Natural killer cell (primary cell): ENCODE measurements around the gene ANGPTL5. TPM values are rescaled to one million over a fixed set of nuclear protein-coding genes. Genes with fewer than 3 reads are reported as not detected.
A peak's percentile ranks its signal among the peaks of the same experiment; 100 is the strongest.
"Not testable (repeated sequence)": the region's sequence is repeated elsewhere in the genome, so short reads cannot be mapped to it uniquely, and the experiment has no call there.

ENCODE experiments used
- ATAC-seq, 3 donors: fragments of 150-1000 bp in 2 of 3; fragments of 200-7000 bp in 1 of 3; cut with Tn5 transposase; 1 replicate in 1 of 3; 2 replicates in 2 of 3; pipeline ENCODE4 v1.10.0; 2021; ENCODE audit warnings: mild to moderate bottlenecking in 2 of 3, moderate library complexity in 2 of 3
- DNase-seq, 2 donors: peaks; one replicate each; pipeline versions ENCODE4 v3.0.0 to v3.0.0-alpha.2; 2013 to 2021; ENCODE audit warnings: mixed read lengths in 1 of 2
- H3K27ac ChIP-seq: one replicate; pipeline ENCODE4 v1.5.1; 2013; ENCODE audit warnings: mild to moderate bottlenecking, low read length
- H3K27me3 ChIP-seq: one replicate; pipeline ENCODE4 v1.6.1; 2013; ENCODE audit warnings: low read length; ENCODE audit not compliant: control insufficient read depth, insufficient read depth
- H3K36me3 ChIP-seq: one replicate; pipeline ENCODE4 v1.6.1; 2013; ENCODE audit warnings: low read length; ENCODE audit not compliant: control insufficient read depth, insufficient read depth
- H3K4me1 ChIP-seq: one replicate; pipeline ENCODE4 v1.6.1; 2013; ENCODE audit warnings: low read length; ENCODE audit not compliant: control insufficient read depth, insufficient read depth
- H3K4me3 ChIP-seq: one replicate; pipeline ENCODE4 v1.5.1; 2013; ENCODE audit warnings: low read length
- H3K9me3 ChIP-seq: one replicate; pipeline ENCODE4 v1.6.1; 2013; ENCODE audit warnings: low read length; ENCODE audit not compliant: control insufficient read depth, insufficient read depth
- H3K27ac Mint-ChIP-seq, 2 donors: one replicate each; pipeline ENCODE4 v1.8.0; 2022; ENCODE audit warnings: mild to moderate bottlenecking in 2 of 2, mixed read lengths in 2 of 2, moderate library complexity in 1 of 2
- H3K27me3 Mint-ChIP-seq, 2 donors: one replicate each; pipeline ENCODE4 v1.8.0; 2022; ENCODE audit warnings: low read depth in 2 of 2, mixed read lengths in 2 of 2
- H3K36me3 Mint-ChIP-seq: one replicate; pipeline ENCODE4 v1.8.0; 2022; ENCODE audit warnings: mixed read lengths
- H3K4me1 Mint-ChIP-seq, 2 donors: one replicate each; pipeline ENCODE4 v1.8.0; 2022; ENCODE audit warnings: mixed read lengths in 2 of 2
- H3K4me3 Mint-ChIP-seq: one replicate; pipeline ENCODE4 v1.8.0; 2022; ENCODE audit warnings: mild to moderate bottlenecking, moderate library complexity, mixed read lengths
- H3K9me3 Mint-ChIP-seq, 2 donors: one replicate each; pipeline ENCODE4 v1.8.0; 2022; ENCODE audit warnings: mixed read lengths in 2 of 2
- CTCF ChIP-seq: fragments of 200-600 bp; IDR thresholded peaks from one replicate; pipeline ENCODE4 v1.8.0; 2022; ENCODE audit warnings: antibody characterized with exemption
- WGBS: methylation state at CpG from one replicate; pipeline ENCODE4 v1.1.7; 2013; ENCODE audit warnings: missing lambda C conversion rate; ENCODE audit not compliant: insufficient coverage; 5-methylcytosine and 5-hydroxymethylcytosine counted together
- intact Hi-C: fragments of 100-400 bp; cut with micrococcal nuclease; formaldehyde crosslinking; loops from one replicate; pipeline ENCODE4 v1.14.2; 2022
- total RNA-seq, 4 donors: library from RNA; stranded (reverse); fragments of 120-200 nt in 1 of 4; gene quantifications; one replicate each; pipeline versions ENCODE4 v1.2.3 to v1.2.4, GENCODE V29; 2013 to 2022

Gene ANGPTL5
- total RNA-seq, 3 donors from 2014 or later (not counting 1 experiment from before 2014, with no cell fraction given) = not detected

GRCh38 chr11:101862391-101863233, 53.7 kb downstream of the ANGPTL5 start:
- Mint-ChIP-seq H3K27me3 (peaks cover 0 to 7% of the 10 kb centered on the region in 2 donors), H3K9me3 (peaks cover 0 to 2% of the 10 kb centered on the region in 2 donors), H3K4me3 (no peak overlapping the region), H3K36me3 (no peaks in the 10 kb centered on the region), H3K4me1 (no peaks in the 10 kb centered on the region), H3K27ac (no peak overlapping the region)
- 81% methylated on average over 5 of the region's 5 CpGs for WGBS
- Histone ChIP-seq H3K27me3 (no peaks in the 10 kb centered on the region), H3K9me3 (no peaks in the 10 kb centered on the region), H3K4me1 (no peaks in the 10 kb centered on the region), H3K4me3 (no peak overlapping the region), H3K36me3 (no peaks in the 10 kb centered on the region), H3K27ac (no peak overlapping the region)
- DNase-seq (no peak), ATAC-seq (no peak)
- intact Hi-C loops = no loop called here
- TF ChIP-seq CTCF = no peak

- DNase-seq (peak; percentile 14 to 56), ATAC-seq (peak; percentile 59 to 84 (median 76))
- H3K36me3 Mint-ChIP-seq = no peaks in the 10 kb centered on the region
- no peaks in the 10 kb centered on the region for H3K4me1 Mint-ChIP-seq
- Histone ChIP-seq H3K36me3 (no peaks in the 10 kb centered on the region), H3K9me3 (no peaks in the 10 kb centered on the region), H3K27me3 (no peaks in the 10 kb centered on the region), H3K4me3 (no peak overlapping the region), H3K4me1 (no peaks in the 10 kb centered on the region), H3K27ac (no peak overlapping the region)
- no peak overlapping the region for H3K4me3 Mint-ChIP-seq
- peaks cover 0 to 2% of the 10 kb centered on the region in 2 donors for H3K9me3 Mint-ChIP-seq
- TF ChIP-seq CTCF = peak; percentile 49
- 34% methylated on average over 9 of the region's 9 CpGs for WGBS
- intact Hi-C loops = loop anchor here (1.0 kb wide), 1 partner anchor 146 kb away; no protein-coding TSS in a partner anchor
- no peak overlapping the region for H3K27ac Mint-ChIP-seq
- H3K27me3 Mint-ChIP-seq = peaks cover 0 to 7% of the 10 kb centered on the region in 2 donors
Measured at GRCh38 chr11:101860696-101861427, 55.5 kb downstream of the ANGPTL5 start.

GRCh38 chr11:101852260-101852659, 64.1 kb downstream of the ANGPTL5 start:
- H3K27ac ChIP-seq, H3K4me1 Mint-ChIP-seq, H3K36me3 ChIP-seq, H3K4me1 ChIP-seq, H3K9me3 ChIP-seq, intact Hi-C loops, H3K27me3 ChIP-seq, H3K9me3 Mint-ChIP-seq, H3K27me3 Mint-ChIP-seq, ATAC-seq, H3K4me3 ChIP-seq, DNase-seq, H3K36me3 Mint-ChIP-seq, H3K27ac Mint-ChIP-seq, H3K4me3 Mint-ChIP-seq: not testable (repeated sequence)
- WGBS = 86% methylated on average over 11 of the region's 11 CpGs

- Histone ChIP-seq H3K4me1 (no peaks in the 10 kb centered on the region), H3K4me3 (no peak overlapping the region), H3K9me3 (no peaks in the 10 kb centered on the region), H3K36me3 (no peaks in the 10 kb centered on the region), H3K27me3 (no peaks in the 10 kb centered on the region), H3K27ac (no peak overlapping the region)
- Mint-ChIP-seq H3K4me1 (no peaks in the 10 kb centered on the region), H3K36me3 (no peaks in the 10 kb centered on the region), H3K9me3 (no peaks in the 10 kb centered on the region), H3K4me3 (no peak overlapping the region), H3K27ac (no peak overlapping the region), H3K27me3 (peaks cover 0 to 4% of the 10 kb centered on the region in 2 donors)
- no CpG with 5 or more reads among the region's 2 CpGs for WGBS
- DNase-seq = no peak
- intact Hi-C loops = no loop called here
- no peak for TF ChIP-seq CTCF
- no peak for ATAC-seq
Measured at GRCh38 chr11:101848262-101848661, 68.1 kb downstream of the ANGPTL5 start.
